ENCODE measurements around the gene RAP1GDS1.

Gene RAP1GDS1

GRCh38 chr4:98485816-98486345 lies 224.7 kb downstream of the RAP1GDS1 start:
- DNase-seq: no peak

DNA sequence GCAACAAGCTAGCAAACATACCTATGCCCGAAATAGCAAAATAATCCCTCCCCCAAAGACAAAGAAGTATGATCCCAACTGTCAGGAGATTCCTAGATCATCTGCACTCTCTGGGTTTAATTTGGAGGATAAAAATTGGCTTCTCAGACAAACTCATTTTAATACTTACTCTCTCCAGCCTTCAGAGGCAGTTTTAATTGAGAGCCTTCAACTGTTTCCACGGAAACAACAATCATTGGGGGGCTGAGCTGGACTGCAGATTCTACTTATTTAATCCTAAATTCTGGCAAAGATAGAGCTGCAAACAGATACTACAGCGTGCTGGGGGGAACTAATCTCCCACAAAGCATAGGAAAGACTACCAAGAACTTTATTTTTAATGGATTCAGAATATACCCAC lies 229.1 kb downstream of the RAP1GDS1 start:
- DNase-seq: no peak

GRCh38 chr4:98491899-98492559 lies 230.8 kb downstream of the RAP1GDS1 start:
- no peak for DNase-seq

GRCh38 chr4:98493296-98493695 lies 232.1 kb downstream of the RAP1GDS1 start:
- no peak for DNase-seq
